Tibial artery (tissue), 4 donors: ENCODE data around the gene HSD3B2.

Experiments
- DNase-seq, 2 donors: peaks; one replicate each; pipeline ENCODE4 v3.0.0-alpha.2; 2019
- H3K27ac ChIP-seq, 2 donors: fragments of 200-600 bp; sonication (generic) in 1 of 2; 1 replicate in 1 of 2; 2 replicates in 1 of 2; pipeline ENCODE4 v1.5.1; 2018 to 2019; ENCODE audit warnings: mild to moderate bottlenecking in 1 of 2
- H3K27me3 ChIP-seq, 2 donors: fragments of 200-600 bp; sonication (generic) in 1 of 2; one replicate each; pipeline versions ENCODE4 v1.5.1 to v1.6.0; 2016 to 2019
- H3K36me3 ChIP-seq, 3 donors: fragments of 200-600 bp; sonication (generic) in 2 of 3; one replicate each; pipeline ENCODE4 v1.5.1; 2016 to 2019; ENCODE audit warnings: mild to moderate bottlenecking in 2 of 3
- H3K4me1 ChIP-seq, 4 donors: fragments of 200-600 bp; sonication (generic) in 2 of 4; 1 replicate in 3 of 4; 2 replicates in 1 of 4; pipeline ENCODE4 v1.5.1; 2016 to 2019
- H3K4me3 ChIP-seq, 2 donors: fragments of 200-600 bp; sonication (generic) in 1 of 2; 1 replicate in 1 of 2; 2 replicates in 1 of 2; pipeline ENCODE4 v1.5.1; 2018 to 2019; ENCODE audit warnings: mild to moderate bottlenecking in 2 of 2
- H3K9me3 ChIP-seq, 3 donors: fragments of 200-600 bp; sonication (generic) in 1 of 3; one replicate each; pipeline ENCODE4 v1.5.1; 2016 to 2019
- CTCF ChIP-seq, 2 experiments: fragments of 200-600 bp in 1 of 2; fragments of 450-650 bp in 1 of 2; IDR thresholded peaks; one replicate each; pipeline ENCODE4 v1.5.1; 2017 to 2019; ENCODE audit warnings: antibody characterized with exemption in 2 of 2, mild to moderate bottlenecking in 1 of 2, moderate library complexity in 1 of 2
- intact Hi-C: fragments of 100-400 bp; cut with DNase I; formaldehyde crosslinking; loops from one replicate; pipeline ENCODE4 v1.15.0; 2023; ENCODE audit warnings: low total_unique reads

Gene HSD3B2

GRCh38 chr1:119371815-119372214 is 43.1 kb upstream of the HSD3B2 start:
- intact Hi-C loops, result no loop called here
- TF ChIP-seq CTCF (IDR thresholded peaks at IDR 0.05), result no peak
- no peak for DNase-seq
- Histone ChIP-seq H3K27ac (no peak overlapping the region), H3K4me1 (no peaks in the 10 kb centered on the region), H3K9me3 (no peaks in the 10 kb centered on the region), H3K4me3 (no peak overlapping the region), H3K36me3 (no peaks in the 10 kb centered on the region), H3K27me3 (peaks cover 0 to 4% of the 10 kb centered on the region in 2 donors)

- intact Hi-C loops, result no loop called here
- no peak for DNase-seq
- no peaks in the 10 kb centered on the region for H3K4me1 ChIP-seq
- H3K27me3 ChIP-seq, result peaks cover 0 to 4% of the 10 kb centered on the region in 2 donors
- no peak for TF ChIP-seq CTCF (IDR thresholded peaks at IDR 0.05)
- H3K27ac ChIP-seq, result no peak overlapping the region
- no peaks in the 10 kb centered on the region for H3K9me3 ChIP-seq
- no peak overlapping the region for H3K4me3 ChIP-seq
- no peaks in the 10 kb centered on the region for H3K36me3 ChIP-seq
Observed at GRCh38 chr1:119372503-119373086, 42.4 kb upstream of the HSD3B2 start.

- Histone ChIP-seq H3K36me3 (no peaks in the 10 kb centered on the region), H3K9me3 (no peaks in the 10 kb centered on the region), H3K4me1 (no peaks in the 10 kb centered on the region), H3K4me3 (no peak overlapping the region), H3K27ac (no peak overlapping the region), H3K27me3 (no peaks in the 10 kb centered on the region)
- no peak for TF ChIP-seq CTCF (IDR thresholded peaks at IDR 0.05)
- intact Hi-C loops, result no loop called here
- no peak for DNase-seq
Observed at GRCh38 chr1:119373465-119373864, 41.5 kb upstream of the HSD3B2 start.

GRCh38 chr1:119374208-119374874 is 40.6 kb upstream of the HSD3B2 start:
- Histone ChIP-seq H3K27me3 (no peaks in the 10 kb centered on the region), H3K4me1 (no peaks in the 10 kb centered on the region), H3K27ac (no peak overlapping the region), H3K36me3 (no peaks in the 10 kb centered on the region), H3K4me3 (no peak overlapping the region), H3K9me3 (no peaks in the 10 kb centered on the region)
- no peak for TF ChIP-seq CTCF (IDR thresholded peaks at IDR 0.05)
- intact Hi-C loops, result no loop called here
- DNase-seq, result no peak

GRCh38 chr1:119375366-119375765 is 39.6 kb upstream of the HSD3B2 start:
- Histone ChIP-seq H3K27ac (no peak overlapping the region), H3K27me3 (no peaks in the 10 kb centered on the region), H3K4me1 (no peaks in the 10 kb centered on the region), H3K36me3 (no peaks in the 10 kb centered on the region), H3K9me3 (no peaks in the 10 kb centered on the region), H3K4me3 (no peak overlapping the region)
- DNase-seq, result no peak
- TF ChIP-seq CTCF (IDR thresholded peaks at IDR 0.05), result no peak
- intact Hi-C loops, result no loop called here
